Activated CD4-positive, alpha-beta T cell treated with anti-CD3 and anti-CD28 coated beads for 36 hours (primary cell): ENCODE data around the gene SET. TPM values are rescaled to one million over a fixed set of nuclear protein-coding genes. Genes with fewer than 3 reads are reported as not detected.

Source experiments
- ATAC-seq: fragments of 200-7000 bp; cut with Tn5 transposase; one replicate; pipeline ENCODE4 v1.10.0; 2021; ENCODE audit warnings: mild to moderate bottlenecking, moderate library complexity
- CTCF ChIA-PET: fragments of 350-600 bp; sonication (Branson Sonifier 250); formaldehyde crosslinking; loops from one replicate; lab custom pipeline; 2021; ENCODE audit warnings: antibody characterized with exemption; lab: Charles Lee
- POLR2A ChIA-PET: fragments of 350-600 bp; sonication (Branson Sonifier 250); formaldehyde crosslinking; loops from one replicate; lab custom pipeline; 2021; ENCODE audit warnings: antibody characterized with exemption, inconsistent platforms; lab: Charles Lee
- DNase-seq: peaks from one replicate; pipeline ENCODE4 v3.0.0-alpha.2; 2020
- H3K27ac Mint-ChIP-seq: one replicate; pipeline ENCODE4 v1.8.0; 2021; ENCODE audit warnings: mixed read lengths
- H3K27me3 Mint-ChIP-seq: one replicate; pipeline ENCODE4 v1.8.0; 2021; ENCODE audit warnings: mixed read lengths
- H3K36me3 Mint-ChIP-seq: one replicate; pipeline ENCODE4 v1.8.0; 2021; ENCODE audit warnings: low read depth, mixed read lengths
- H3K4me1 Mint-ChIP-seq: one replicate; pipeline ENCODE4 v1.8.0; 2021; ENCODE audit warnings: mixed read lengths
- H3K4me3 Mint-ChIP-seq: one replicate; pipeline ENCODE4 v1.8.0; 2021; ENCODE audit warnings: mild to moderate bottlenecking, moderate library complexity, mixed read lengths
- H3K9me3 Mint-ChIP-seq: one replicate; pipeline ENCODE4 v1.8.0; 2021; ENCODE audit warnings: low read depth, mixed read lengths
- intact Hi-C, 2 experiments: fragments of 100-400 bp; cut with DNase I in 1 of 2; cut with micrococcal nuclease in 1 of 2; formaldehyde crosslinking; loops; one replicate each; pipeline versions ENCODE4 v1.14.2 to v1.15.1; 2022 to 2024; cut with DNase I, micrococcal nuclease
- total RNA-seq, 2 experiments: library from RNA; stranded (reverse); gene quantifications; one replicate each; pipeline ENCODE4 v1.2.3, GENCODE V29; 2021

Gene SET
- total RNA-seq, 2 experiments from 2014 or later = 673 to 682 TPM

- POLR2A ChIA-PET = interaction anchor here (1.1 kb wide), 1 partner anchor 28 kb away, joined by 3 read pairs; no protein-coding TSS in a partner anchor
- intact Hi-C loops = no loop called here
- Mint-ChIP-seq H3K27ac (no peak overlapping the region), H3K4me3 (no peak overlapping the region), H3K4me1 (no peaks in the 10 kb centered on the region), H3K27me3 (no peaks in the 10 kb centered on the region), H3K9me3 (no peaks in the 10 kb centered on the region), H3K36me3 (no peaks in the 10 kb centered on the region)
- DNase-seq (no peak), ATAC-seq (no peak)
- CTCF ChIA-PET = no interaction called here
Observed at GRCh38 chr9:128712451-128713410, 23.7 kb downstream of the SET start.

GRCh38 chr9:128713411-128713780, 24.4 kb downstream of the SET start:
- no peak overlapping the region for H3K27ac Mint-ChIP-seq
- no peak for DNase-seq
- ChIA-PET POLR2A (no interaction called here), CTCF (no interaction called here)
- no peak for ATAC-seq
- intact Hi-C loops = no loop called here
- H3K4me1 Mint-ChIP-seq = no peaks in the 10 kb centered on the region
- no peak overlapping the region for H3K4me3 Mint-ChIP-seq
- H3K9me3 Mint-ChIP-seq = no peaks in the 10 kb centered on the region
- H3K36me3 Mint-ChIP-seq = no peaks in the 10 kb centered on the region
- H3K27me3 Mint-ChIP-seq = no peaks in the 10 kb centered on the region

- ChIA-PET POLR2A (interaction anchor here (0.6 kb wide), 1 partner anchor 118 kb away, joined by 5 read pairs; no protein-coding TSS in a partner anchor), CTCF (interaction anchor here (0.6 kb wide), 1 partner anchor 218 kb away, joined by 3 read pairs; no protein-coding TSS in a partner anchor)
- H3K4me3 Mint-ChIP-seq = no peak overlapping the region
- intact Hi-C loops = no loop called here
- no peaks in the 10 kb centered on the region for H3K36me3 Mint-ChIP-seq
- no peak for ATAC-seq
- no peaks in the 10 kb centered on the region for H3K9me3 Mint-ChIP-seq
- no peaks in the 10 kb centered on the region for H3K27me3 Mint-ChIP-seq
- no peak for DNase-seq
- H3K4me1 Mint-ChIP-seq = no peaks in the 10 kb centered on the region
- H3K27ac Mint-ChIP-seq = no peak overlapping the region
Observed at GRCh38 chr9:128713941-128714573, 25.0 kb downstream of the SET start.

- no peaks in the 10 kb centered on the region for H3K36me3 Mint-ChIP-seq
- ATAC-seq (no peak), DNase-seq (no peak)
- no peaks in the 10 kb centered on the region for H3K4me1 Mint-ChIP-seq
- H3K9me3 Mint-ChIP-seq = no peaks in the 10 kb centered on the region
- no peak overlapping the region for H3K27ac Mint-ChIP-seq
- ChIA-PET CTCF (interaction anchor here (0.6 kb wide), 2 partner anchors 167 to 218 kb away, joined by 3 read pairs; partner anchors contain the start of genes KYAT1 and LRRC8A), POLR2A (interaction anchor here (0.6 kb wide), 1 partner anchor 119 kb away, joined by 5 read pairs; no protein-coding TSS in a partner anchor)
- no peak overlapping the region for H3K4me3 Mint-ChIP-seq
- no peaks in the 10 kb centered on the region for H3K27me3 Mint-ChIP-seq
- intact Hi-C loops = no loop called here
Observed at GRCh38 chr9:128714586-128715435, 25.8 kb downstream of the SET start.

GRCh38 chr9:128715436-128715750, 26.4 kb downstream of the SET start:
- Mint-ChIP-seq H3K36me3 (peaks cover under 1% of the 10 kb centered on the region), H3K27me3 (no peaks in the 10 kb centered on the region), H3K9me3 (no peaks in the 10 kb centered on the region), H3K4me3 (no peak overlapping the region), H3K27ac (no peak overlapping the region), H3K4me1 (no peaks in the 10 kb centered on the region)
- ChIA-PET POLR2A (no interaction called here), CTCF (interaction anchor here (0.6 kb wide), 1 partner anchor 166 kb away, joined by 3 read pairs; the partner anchor contains the start of genes KYAT1 and LRRC8A)
- ATAC-seq = no peak
- intact Hi-C loops = no loop called here
- DNase-seq = no peak

GRCh38 chr9:128716581-128717254, 27.7 kb downstream of the SET start:
- CTCF ChIA-PET = interaction anchor here (0.6 kb wide), 1 partner anchor 232 kb away, joined by 3 read pairs; no protein-coding TSS in a partner anchor
- Mint-ChIP-seq H3K36me3 (peaks cover 7% of the 10 kb centered on the region), H3K9me3 (no peaks in the 10 kb centered on the region), H3K27me3 (no peaks in the 10 kb centered on the region), H3K27ac (no peak overlapping the region), H3K4me3 (no peak overlapping the region), H3K4me1 (no peaks in the 10 kb centered on the region)
- POLR2A ChIA-PET = no interaction called here
- intact Hi-C loops = no loop called here
- ATAC-seq (no peak), DNase-seq (no peak)

- ChIA-PET POLR2A (interaction anchor here (0.6 kb wide), 2 partner anchors 112 to 230 kb away, joined by 3 to 4 read pairs; no protein-coding TSS in a partner anchor), CTCF (interaction anchor here (0.6 kb wide), 1 partner anchor 100 kb away, joined by 3 read pairs; no protein-coding TSS in a partner anchor)
- intact Hi-C loops = no loop called here
- ATAC-seq (no peak), DNase-seq (no peak)
- Mint-ChIP-seq H3K9me3 (no peaks in the 10 kb centered on the region), H3K27me3 (no peaks in the 10 kb centered on the region), H3K4me3 (no peak overlapping the region), H3K4me1 (peaks cover 10% of the 10 kb centered on the region), H3K36me3 (peaks cover 11% of the 10 kb centered on the region), H3K27ac (no peak overlapping the region)
Observed at GRCh38 chr9:128718047-128718446, 29.0 kb downstream of the SET start.

- Mint-ChIP-seq H3K27ac (no peak overlapping the region), H3K36me3 (peaks cover 13% of the 10 kb centered on the region), H3K27me3 (no peaks in the 10 kb centered on the region), H3K4me1 (peaks cover 14% of the 10 kb centered on the region), H3K9me3 (no peaks in the 10 kb centered on the region), H3K4me3 (no peak overlapping the region)
- no peak for DNase-seq
- ATAC-seq = no peak
- intact Hi-C loops = no loop called here
- ChIA-PET POLR2A (no interaction called here), CTCF (interaction anchor here (1.3 kb wide), 1 partner anchor 17 kb away, joined by 3 read pairs; no protein-coding TSS in a partner anchor)
Observed at GRCh38 chr9:128718475-128718874, 29.5 kb downstream of the SET start.

GRCh38 chr9:128719919-128720605, 31.0 kb downstream of the SET start:
- Mint-ChIP-seq H3K9me3 (no peaks in the 10 kb centered on the region), H3K36me3 (peaks cover 15% of the 10 kb centered on the region), H3K4me1 (peaks cover 23% of the 10 kb centered on the region), H3K27me3 (no peaks in the 10 kb centered on the region), H3K4me3 (no peak overlapping the region), H3K27ac (no peak overlapping the region)
- intact Hi-C loops = loop anchor here (10.0 kb wide), 2 partner anchors 55 to 445 kb away; partner anchors contain the start of genes GOLGA2 (in 1 of the 2), SWI5 (in 1 of the 2) and ZER1 (in 1 of the 2)
- DNase-seq (no peak), ATAC-seq (no peak)
- ChIA-PET CTCF (interaction anchor here (0.6 to 1.3 kb wide), 2 partner anchors 18 to 1981 kb away, joined by 3 read pairs; no protein-coding TSS in a partner anchor), POLR2A (no interaction called here)
